ENCODE results near the gene AJAP1.

DNA sequence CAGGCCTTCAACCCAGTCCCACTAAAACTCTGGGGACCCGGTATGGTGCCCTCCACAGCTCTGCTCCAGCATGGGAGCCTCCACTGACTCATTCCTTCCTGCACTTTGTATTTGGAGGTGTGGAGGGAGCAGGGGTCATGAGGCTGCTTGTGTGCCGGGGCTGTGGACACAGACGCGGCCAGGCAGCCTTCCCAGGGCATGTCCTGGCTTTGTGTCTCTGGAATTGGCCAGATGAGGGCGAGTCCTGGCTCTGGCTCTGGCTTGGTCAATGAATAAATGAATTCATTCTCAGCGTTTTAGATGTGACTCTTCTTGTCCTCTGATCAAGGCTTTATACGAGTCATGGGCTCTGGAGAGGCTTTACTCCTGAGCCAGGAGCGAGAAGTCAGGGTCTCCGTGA, 19.1 kb downstream of the AJAP1 start:
- TF ChIP-seq, protein P1, sequence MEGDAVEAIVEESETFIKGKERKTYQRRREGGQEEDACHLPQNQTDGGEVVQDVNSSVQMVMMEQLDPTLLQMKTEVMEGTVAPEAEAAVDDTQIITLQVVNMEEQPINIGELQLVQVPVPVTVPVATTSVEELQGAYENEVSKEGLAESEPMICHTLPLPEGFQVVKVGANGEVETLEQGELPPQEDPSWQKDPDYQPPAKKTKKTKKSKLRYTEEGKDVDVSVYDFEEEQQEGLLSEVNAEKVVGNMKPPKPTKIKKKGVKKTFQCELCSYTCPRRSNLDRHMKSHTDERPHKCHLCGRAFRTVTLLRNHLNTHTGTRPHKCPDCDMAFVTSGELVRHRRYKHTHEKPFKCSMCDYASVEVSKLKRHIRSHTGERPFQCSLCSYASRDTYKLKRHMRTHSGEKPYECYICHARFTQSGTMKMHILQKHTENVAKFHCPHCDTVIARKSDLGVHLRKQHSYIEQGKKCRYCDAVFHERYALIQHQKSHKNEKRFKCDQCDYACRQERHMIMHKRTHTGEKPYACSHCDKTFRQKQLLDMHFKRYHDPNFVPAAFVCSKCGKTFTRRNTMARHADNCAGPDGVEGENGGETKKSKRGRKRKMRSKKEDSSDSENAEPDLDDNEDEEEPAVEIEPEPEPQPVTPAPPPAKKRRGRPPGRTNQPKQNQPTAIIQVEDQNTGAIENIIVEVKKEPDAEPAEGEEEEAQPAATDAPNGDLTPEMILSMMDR (IDR thresholded peaks at IDR 0.05), result no peak
- TF ChIP-seq POLR2A (IDR thresholded peaks at IDR 0.05), result no peak
